CD4-positive, alpha-beta memory T cell (primary cell): Measurements from ENCODE around the gene RPS3. TPM values are rescaled to one million over a fixed set of nuclear protein-coding genes. Genes with fewer than 3 reads are reported as not detected.
"Not testable (repeated sequence)": the region's sequence is repeated elsewhere in the genome, so short reads cannot be mapped to it uniquely, and the experiment has no call there.

Experiments
- CTCF ChIA-PET: fragments of 350-600 bp; sonication (Branson Sonifier 250); formaldehyde crosslinking; loops from one replicate; lab custom pipeline; 2021; ENCODE audit warnings: inconsistent platforms; ENCODE audit not compliant: partially characterized antibody; lab: Charles Lee
- POLR2A ChIA-PET: fragments of 350-600 bp; sonication (Branson Sonifier 250); formaldehyde crosslinking; loops from one replicate; lab custom pipeline; 2021; ENCODE audit not compliant: partially characterized antibody; lab: Charles Lee
- DNase-seq, 5 donors: peaks; one replicate each; pipeline versions ENCODE4 v3.0.0 to v3.0.0-alpha.2; 2020 to 2022; ENCODE audit warnings: mixed read lengths in 1 of 5
- H3K27ac ChIP-seq: one replicate; pipeline ENCODE4 v1.7.0; 2013; ENCODE audit warnings: low read depth, low read length
- H3K27me3 ChIP-seq: 2 replicates; pipeline ENCODE4 v1.7.0; 2013; ENCODE audit warnings: mild to moderate bottlenecking, low read length, moderate library complexity; ENCODE audit not compliant: insufficient read depth
- H3K36me3 ChIP-seq: 2 replicates; pipeline ENCODE4 v1.7.0; 2013; ENCODE audit warnings: mild to moderate bottlenecking, low read length, moderate library complexity; ENCODE audit not compliant: insufficient read depth
- H3K4me1 ChIP-seq: 2 replicates; pipeline ENCODE4 v1.7.0; 2013; ENCODE audit warnings: mild to moderate bottlenecking, low read length, moderate library complexity; ENCODE audit not compliant: insufficient read depth
- H3K4me3 ChIP-seq, 2 donors: one replicate each; pipeline ENCODE4 v1.7.0; 2013; ENCODE audit warnings: low read length in 2 of 2, mild to moderate bottlenecking in 1 of 2
- H3K9me3 ChIP-seq, 2 donors: one replicate each; pipeline ENCODE4 v1.7.0; 2013; ENCODE audit warnings: low read length in 2 of 2, control low read depth in 1 of 2; ENCODE audit not compliant: control insufficient read depth in 1 of 2
- H3K27ac Mint-ChIP-seq, 7 donors: one replicate each; pipeline ENCODE4 v1.8.0; 2020 to 2021; ENCODE audit warnings: mixed read lengths in 7 of 7, mild to moderate bottlenecking in 6 of 7, inconsistent platforms in 3 of 7, moderate library complexity in 3 of 7
- H3K27me3 Mint-ChIP-seq, 2 donors: one replicate each; pipeline ENCODE4 v1.8.0; 2020 to 2021; ENCODE audit warnings: mixed read lengths in 2 of 2
- H3K36me3 Mint-ChIP-seq, 2 donors: one replicate each; pipeline ENCODE4 v1.8.0; 2020 to 2021; ENCODE audit warnings: mixed read lengths in 2 of 2, inconsistent platforms in 1 of 2, mild to moderate bottlenecking in 1 of 2
- H3K4me1 Mint-ChIP-seq, 4 donors: one replicate each; pipeline ENCODE4 v1.8.0; 2020 to 2021; ENCODE audit warnings: mixed read lengths in 4 of 4, mild to moderate bottlenecking in 1 of 4
- H3K4me3 Mint-ChIP-seq, 8 donors: one replicate each; pipeline ENCODE4 v1.8.0; 2020 to 2021; ENCODE audit warnings: mixed read lengths in 8 of 8, mild to moderate bottlenecking in 7 of 8, moderate library complexity in 6 of 8, inconsistent platforms in 3 of 8
- H3K9me3 Mint-ChIP-seq, 8 donors: one replicate each; pipeline ENCODE4 v1.8.0; 2020 to 2021; ENCODE audit warnings: mixed read lengths in 8 of 8, mild to moderate bottlenecking in 5 of 8, inconsistent platforms in 3 of 8, moderate library complexity in 1 of 8
- intact Hi-C: fragments of 100-400 bp; cut with micrococcal nuclease; formaldehyde crosslinking; loops from one replicate; pipeline ENCODE4 v1.15.1; 2023
- polyA plus RNA-seq, 2 donors: library from polyadenylated mRNA; unstranded; fragments of 300-500 nt; fragmentation: Illumina TruSeq; gene quantifications; one replicate each; pipeline ENCODE4 v1.2.3, GENCODE V29; 2021
- total RNA-seq, 2 experiments: library from RNA; stranded (reverse); gene quantifications; one replicate each; pipeline ENCODE4 v1.2.3, GENCODE V29; 2021

Gene RPS3
- total and polyA plus RNA-seq, 4 experiments from 2014 or later = 4,846 to 5,812 (median 5,249) TPM

DNA sequence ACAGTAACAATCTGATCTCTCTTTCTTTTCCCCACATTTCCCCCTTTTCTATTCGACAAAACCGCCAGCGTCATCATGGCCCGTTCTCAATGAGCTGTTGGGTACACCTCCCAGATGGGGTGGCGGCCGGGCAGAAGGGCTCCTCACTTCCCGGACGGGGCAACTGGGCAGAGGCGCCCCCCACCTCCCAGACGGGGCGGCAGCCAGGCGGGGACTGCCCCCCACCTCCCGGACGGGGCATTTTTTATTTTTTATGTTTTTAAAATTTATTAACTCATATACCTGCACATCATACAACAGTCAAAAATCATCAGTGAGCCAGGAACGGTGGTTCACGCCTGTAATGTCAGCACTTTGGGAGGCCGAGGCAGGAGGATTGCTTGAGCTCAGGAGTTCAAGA, 20.5 kb upstream of the RPS3 start:
- DNase-seq, H3K27me3 ChIP-seq, H3K27ac Mint-ChIP-seq, H3K36me3 ChIP-seq, H3K27ac ChIP-seq, H3K36me3 Mint-ChIP-seq, intact Hi-C loops, H3K4me3 ChIP-seq, H3K9me3 ChIP-seq, H3K27me3 Mint-ChIP-seq, H3K4me1 Mint-ChIP-seq, H3K4me3 Mint-ChIP-seq, H3K4me1 ChIP-seq, H3K9me3 Mint-ChIP-seq: not testable (repeated sequence)
- ChIA-PET POLR2A (interaction anchor here (10.3 kb wide), 1 partner anchor 101 kb away, joined by 118 read pairs; no protein-coding TSS in a partner anchor), CTCF (interaction anchor here (1.5 to 13.4 kb wide), 3 partner anchors 10 to 101 kb away, joined by 4 to 614 read pairs (median 128); no protein-coding TSS in a partner anchor)

DNA sequence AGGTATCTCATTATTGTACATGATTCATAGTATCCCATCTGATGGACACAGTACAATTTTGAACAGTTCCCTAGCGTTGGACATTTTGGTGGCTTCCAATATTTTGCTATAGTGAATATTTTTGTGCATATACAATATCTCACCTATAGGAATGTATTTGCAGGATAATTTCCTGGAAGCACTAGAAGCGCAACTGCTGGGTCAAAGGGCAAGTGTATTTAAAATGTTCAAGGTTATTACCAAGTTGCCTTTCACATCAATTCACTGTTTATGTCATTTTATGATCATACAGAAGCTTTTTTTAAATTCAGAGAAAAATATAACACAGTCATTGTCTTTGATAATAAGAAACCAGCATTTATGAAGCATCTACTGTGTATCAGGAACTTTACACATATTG, 19.1 kb upstream of the RPS3 start:
- Mint-ChIP-seq H3K4me1 (peaks cover 9 to 20% (median 14%) of the 10 kb centered on the region in 4 donors), H3K27me3 (no peaks in the 10 kb centered on the region), H3K4me3 (no peak overlapping the region), H3K9me3 (no peaks in the 10 kb centered on the region), H3K36me3 (no peaks in the 10 kb centered on the region), H3K27ac (no peak overlapping the region)
- Histone ChIP-seq H3K36me3 (no peaks in the 10 kb centered on the region), H3K27ac (no peak overlapping the region), H3K4me3 (no peak overlapping the region), H3K4me1 (peaks cover 19% of the 10 kb centered on the region), H3K9me3 (no peaks in the 10 kb centered on the region), H3K27me3 (no peaks in the 10 kb centered on the region)
- POLR2A ChIA-PET = interaction anchor here (10.3 kb wide), 1 partner anchor 102 kb away, joined by 118 read pairs; no protein-coding TSS in a partner anchor
- intact Hi-C loops = loop anchor here (5.0 kb wide), 1 partner anchor 238 kb away; no protein-coding TSS in a partner anchor
- CTCF ChIA-PET = interaction anchor here (1.0 to 14.8 kb wide), 6 partner anchors 10 to 153 kb away, joined by 3 to 614 read pairs (median 86); partner anchors contain the start of gene ARRB1
- no peak for DNase-seq

DNA sequence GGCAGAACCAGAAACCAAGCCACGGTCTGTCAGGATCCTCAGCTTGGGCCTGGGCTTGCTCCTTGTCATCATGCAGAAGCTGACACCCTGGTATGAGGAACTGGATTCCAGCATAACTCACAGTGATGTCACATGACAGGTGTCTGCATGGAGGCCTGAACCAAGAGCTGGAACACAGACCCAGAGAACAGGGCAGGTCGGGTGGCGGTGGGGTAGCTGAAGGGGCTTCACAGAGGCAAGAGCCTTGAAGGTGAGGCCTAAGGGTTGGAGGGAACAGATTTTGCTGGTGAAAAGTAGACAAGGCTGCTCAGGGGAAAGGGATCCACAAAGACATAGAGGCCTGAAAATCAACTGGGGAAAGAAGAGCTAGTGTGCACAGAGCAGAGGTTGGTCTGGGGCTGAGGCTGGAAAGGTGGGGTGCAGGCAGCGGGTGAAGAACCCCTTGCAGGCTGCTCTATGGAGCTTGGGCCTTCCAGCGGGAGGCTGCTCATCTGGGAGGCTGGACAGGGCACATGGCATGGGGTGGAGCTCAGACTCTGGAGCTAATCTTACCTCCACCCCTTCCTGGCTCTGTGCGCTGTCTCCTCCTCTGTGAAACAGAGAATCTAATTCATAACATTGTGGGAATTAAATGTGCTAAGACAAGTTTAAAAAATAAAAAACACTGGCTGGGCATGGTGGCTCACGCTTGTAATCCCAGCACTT, 18.4 kb upstream of the RPS3 start:
- CTCF ChIA-PET = interaction anchor here (1.0 to 14.8 kb wide), 8 partner anchors 9 to 152 kb away, joined by 3 to 614 read pairs (median 24); partner anchors contain the start of gene ARRB1
- intact Hi-C loops = loop anchor here (5.0 kb wide), 1 partner anchor 239 kb away; no protein-coding TSS in a partner anchor
- DNase-seq = no peak

DNA sequence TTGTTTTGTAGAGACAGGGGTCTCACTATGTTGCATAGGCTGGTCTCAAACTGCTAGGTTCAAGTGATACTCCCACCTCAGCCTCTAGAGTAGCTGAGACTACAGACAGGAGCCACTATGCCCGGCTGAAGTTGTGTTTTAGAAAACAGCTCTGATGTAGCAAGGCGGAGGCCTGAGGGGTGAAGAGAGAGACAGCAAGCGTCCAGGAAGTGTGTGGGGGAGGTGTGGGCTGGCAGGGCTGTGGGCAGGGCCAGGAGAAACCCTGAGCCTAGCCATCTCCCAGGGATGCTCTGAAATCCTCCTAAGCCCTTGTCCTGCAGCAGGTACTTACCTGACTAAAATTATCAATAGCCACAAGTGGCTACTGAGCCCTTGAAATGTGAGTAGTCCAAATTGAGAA, 16.1 kb upstream of the RPS3 start:
- Histone ChIP-seq H3K27ac (no peak overlapping the region), H3K4me1 (peaks cover 20% of the 10 kb centered on the region), H3K27me3 (no peaks in the 10 kb centered on the region), H3K9me3 (no peaks in the 10 kb centered on the region), H3K36me3 (no peaks in the 10 kb centered on the region), H3K4me3 (no peak overlapping the region)
- ChIA-PET CTCF (interaction anchor here (1.1 to 14.8 kb wide), 8 partner anchors 8 to 150 kb away, joined by 3 to 614 read pairs (median 34); partner anchors contain the start of gene ARRB1), POLR2A (interaction anchor here (1.0 to 10.3 kb wide), 7 partner anchors 17 to 105 kb away, joined by 3 to 118 read pairs (median 6); partner anchors contain the start of gene ARRB1)
- no peaks in the 10 kb centered on the region for H3K9me3 Mint-ChIP-seq
- no peaks in the 10 kb centered on the region for H3K36me3 Mint-ChIP-seq
- peak overlapping the region in 7 of 8 donors; percentile 6 to 75 (median 46) for H3K4me3 Mint-ChIP-seq
- peaks cover 9 to 20% (median 14%) of the 10 kb centered on the region in 4 donors for H3K4me1 Mint-ChIP-seq
- H3K27me3 Mint-ChIP-seq = peaks cover 0 to 2% of the 10 kb centered on the region in 2 donors
- peak overlapping the region; percentile 67 to 84 (median 74) for H3K27ac Mint-ChIP-seq
- peak in 4 of 5 donors; percentile 20 to 27 (median 24) for DNase-seq
- intact Hi-C loops = loop anchor here (5.0 kb wide), 1 partner anchor 241 kb away; no protein-coding TSS in a partner anchor

More for the DNA sequence above, 18.4 kb upstream of the RPS3 start:
- Histone ChIP-seq H3K4me3 (no peak overlapping the region), H3K27ac (no peak overlapping the region), H3K4me1 (peaks cover 19% of the 10 kb centered on the region), H3K36me3 (no peaks in the 10 kb centered on the region), H3K27me3 (no peaks in the 10 kb centered on the region), H3K9me3 (no peaks in the 10 kb centered on the region)
- POLR2A ChIA-PET = interaction anchor here (10.3 kb wide), 1 partner anchor 103 kb away, joined by 118 read pairs; no protein-coding TSS in a partner anchor
- Mint-ChIP-seq H3K36me3 (no peaks in the 10 kb centered on the region), H3K4me1 (peaks cover 9 to 20% (median 14%) of the 10 kb centered on the region in 4 donors), H3K4me3 (peak overlapping the region in 1 of 8 donors; percentile 26), H3K9me3 (no peaks in the 10 kb centered on the region), H3K27me3 (no peaks in the 10 kb centered on the region), H3K27ac (peak overlapping the region in 3 of 7 donors; percentile 2 to 79 (median 36))

DNA sequence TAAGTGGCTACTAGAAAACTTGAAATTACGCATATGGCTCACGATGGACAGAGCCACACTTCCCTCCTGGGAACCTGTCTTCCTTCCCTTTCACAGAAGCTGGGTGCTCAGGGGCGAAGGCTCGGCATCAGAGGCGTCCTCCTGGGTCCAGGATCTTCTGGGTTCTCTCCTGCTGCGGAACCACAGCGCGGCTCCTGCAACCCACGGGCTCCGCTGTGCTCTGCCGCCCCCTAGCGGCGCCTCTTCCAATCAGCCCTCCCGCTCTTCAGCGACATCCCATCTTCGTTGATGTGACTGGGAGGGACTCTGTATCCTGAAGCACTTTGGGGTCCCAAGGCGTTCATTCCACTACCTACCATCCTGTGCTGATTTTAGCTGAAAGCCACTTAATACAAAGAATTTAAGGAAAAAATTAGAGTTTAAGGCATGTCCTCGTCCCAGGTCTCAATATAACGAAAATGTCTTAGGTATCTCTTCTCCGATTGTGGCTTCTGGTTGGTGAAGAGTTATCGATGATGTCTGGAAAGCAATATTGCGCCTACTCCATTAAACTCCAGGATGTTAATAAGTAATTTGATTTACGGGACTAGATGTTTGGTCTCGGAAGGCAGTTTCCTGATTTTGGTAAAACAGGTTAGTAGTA, 14.8 kb upstream of the RPS3 start:
- Histone ChIP-seq H3K9me3 (no peaks in the 10 kb centered on the region), H3K36me3 (no peaks in the 10 kb centered on the region), H3K4me3 (no peak overlapping the region), H3K27ac (no peak overlapping the region), H3K4me1 (peaks cover 24% of the 10 kb centered on the region), H3K27me3 (no peaks in the 10 kb centered on the region)
- H3K4me3 Mint-ChIP-seq = peak overlapping the region in 6 of 8 donors; percentile 40 to 85 (median 58)
- intact Hi-C loops = loop anchor here (1.0 to 5.0 kb wide), 4 partner anchors 56 to 242 kb away; no protein-coding TSS in a partner anchor
- H3K36me3 Mint-ChIP-seq = no peaks in the 10 kb centered on the region
- peaks cover 9 to 20% (median 14%) of the 10 kb centered on the region in 4 donors for H3K4me1 Mint-ChIP-seq
- CTCF ChIA-PET = interaction anchor here (0.9 to 14.8 kb wide), 21 partner anchors 13 to 240 kb away, joined by 3 to 614 read pairs (median 5); partner anchors contain the start of gene ARRB1
- POLR2A ChIA-PET = interaction anchor here (0.5 to 10.3 kb wide), 6 partner anchors 16 to 422 kb away, joined by 3 to 118 read pairs (median 6); partner anchors contain the start of gene ARRB1
- H3K9me3 Mint-ChIP-seq = no peaks in the 10 kb centered on the region
- H3K27ac Mint-ChIP-seq = peak overlapping the region in 6 of 7 donors; percentile 54 to 90 (median 73)
- peaks cover 0 to 2% of the 10 kb centered on the region in 2 donors for H3K27me3 Mint-ChIP-seq
- DNase-seq = peak; percentile 61 to 77 (median 76)

DNA sequence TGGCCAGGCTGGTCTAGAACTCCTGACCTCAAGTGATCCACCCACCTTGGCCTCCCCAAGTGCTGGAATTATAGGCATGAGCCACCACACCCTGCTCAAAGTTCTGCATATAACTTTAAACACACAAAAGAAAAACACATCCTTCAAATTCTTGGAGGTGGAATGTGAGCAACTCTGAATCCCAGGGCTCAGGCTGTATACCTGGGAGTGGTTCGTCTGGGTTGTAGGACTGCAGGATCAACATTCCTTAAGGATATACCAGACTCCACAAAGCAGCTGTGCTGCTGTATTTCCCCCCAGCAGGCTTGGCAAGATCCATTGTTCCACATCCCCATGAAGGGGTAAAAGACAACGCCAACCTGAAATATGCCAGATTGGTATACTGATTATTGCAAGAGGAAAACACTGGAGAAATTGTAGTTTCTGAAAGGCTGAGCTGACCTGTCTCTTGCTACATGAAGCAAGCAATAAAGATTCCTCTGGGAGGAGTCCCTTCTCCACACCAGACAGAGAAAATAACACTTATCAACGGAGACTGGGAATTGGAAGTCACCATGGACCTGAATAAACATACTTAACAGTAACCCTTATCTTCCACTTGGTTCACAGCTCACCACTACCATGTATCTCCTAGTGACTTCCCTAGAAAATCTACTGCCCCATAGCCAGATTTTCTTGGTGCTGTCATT, 12.2 kb upstream of the RPS3 start:
- Mint-ChIP-seq H3K4me1 (peaks cover 9 to 20% (median 14%) of the 10 kb centered on the region in 4 donors), H3K36me3 (no peaks in the 10 kb centered on the region), H3K27ac (no peak overlapping the region), H3K9me3 (no peaks in the 10 kb centered on the region), H3K27me3 (peaks cover 4% of the 10 kb centered on the region in 2 donors), H3K4me3 (no peak overlapping the region)
- peaks cover 24% of the 10 kb centered on the region for H3K4me1 ChIP-seq
- no peaks in the 10 kb centered on the region for H3K36me3 ChIP-seq
- no peak overlapping the region for H3K4me3 ChIP-seq
- POLR2A ChIA-PET = interaction anchor here (1.3 to 10.3 kb wide), 2 partner anchors 13 to 109 kb away, joined by 4 to 118 read pairs; partner anchors contain the start of gene RPS3
- CTCF ChIA-PET = interaction anchor here (0.8 to 14.8 kb wide), 11 partner anchors 10 to 242 kb away, joined by 3 to 614 read pairs (median 24); partner anchors contain the start of gene RPS3
- intact Hi-C loops = no loop called here
- no peaks in the 10 kb centered on the region for H3K27me3 ChIP-seq
- H3K9me3 ChIP-seq = no peaks in the 10 kb centered on the region
- DNase-seq = no peak
- no peak overlapping the region for H3K27ac ChIP-seq
